COR-L47 (cell line): ENCODE data around the gene EN1.

ENCODE experiments used
- DNase-seq: peaks from one replicate; lab custom pipeline; 2025; lab: John Stamatoyannopoulos, UW

EN1 gene

DNA sequence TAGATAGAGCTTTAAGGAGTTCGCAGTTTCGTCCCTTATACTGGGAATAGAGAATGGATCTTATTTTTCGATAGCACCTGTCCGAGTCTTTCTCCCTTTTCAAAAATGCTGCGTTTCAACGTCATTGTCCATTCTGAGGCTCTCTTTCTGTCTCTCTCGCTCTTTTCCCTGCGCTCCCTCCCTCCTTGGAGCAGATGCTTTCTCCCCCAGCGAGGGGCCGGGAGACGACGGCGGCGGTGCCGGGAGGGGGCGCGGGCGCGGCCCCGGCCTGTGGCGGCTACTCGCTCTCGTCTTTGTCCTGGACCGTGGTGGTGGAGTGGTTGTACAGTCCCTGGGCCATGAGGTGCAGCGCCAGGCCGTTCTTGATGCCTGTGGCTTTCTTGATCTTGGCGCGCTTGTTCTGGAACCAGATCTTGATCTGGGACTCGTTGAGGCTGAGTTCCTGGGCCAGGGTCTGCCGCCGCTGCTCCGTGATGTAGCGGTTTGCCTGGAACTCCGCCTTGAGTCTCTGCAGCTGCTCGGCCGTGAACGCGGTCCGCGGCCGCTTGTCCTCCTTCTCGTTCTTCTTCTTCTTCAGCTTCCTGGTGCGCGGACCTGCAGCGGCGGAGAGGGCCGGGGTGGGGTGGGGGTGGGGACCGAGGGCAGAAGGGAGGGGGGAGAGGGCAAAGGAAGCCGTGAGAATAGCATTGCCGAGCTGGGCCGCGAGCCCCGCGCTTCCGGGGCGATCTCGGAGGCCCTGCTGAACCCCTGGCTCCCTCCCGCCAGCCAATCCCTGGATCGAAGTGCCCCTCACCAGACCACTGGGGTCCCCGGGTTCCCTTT, 4.6 kb downstream of the EN1 start:
- no peak for DNase-seq

DNA sequence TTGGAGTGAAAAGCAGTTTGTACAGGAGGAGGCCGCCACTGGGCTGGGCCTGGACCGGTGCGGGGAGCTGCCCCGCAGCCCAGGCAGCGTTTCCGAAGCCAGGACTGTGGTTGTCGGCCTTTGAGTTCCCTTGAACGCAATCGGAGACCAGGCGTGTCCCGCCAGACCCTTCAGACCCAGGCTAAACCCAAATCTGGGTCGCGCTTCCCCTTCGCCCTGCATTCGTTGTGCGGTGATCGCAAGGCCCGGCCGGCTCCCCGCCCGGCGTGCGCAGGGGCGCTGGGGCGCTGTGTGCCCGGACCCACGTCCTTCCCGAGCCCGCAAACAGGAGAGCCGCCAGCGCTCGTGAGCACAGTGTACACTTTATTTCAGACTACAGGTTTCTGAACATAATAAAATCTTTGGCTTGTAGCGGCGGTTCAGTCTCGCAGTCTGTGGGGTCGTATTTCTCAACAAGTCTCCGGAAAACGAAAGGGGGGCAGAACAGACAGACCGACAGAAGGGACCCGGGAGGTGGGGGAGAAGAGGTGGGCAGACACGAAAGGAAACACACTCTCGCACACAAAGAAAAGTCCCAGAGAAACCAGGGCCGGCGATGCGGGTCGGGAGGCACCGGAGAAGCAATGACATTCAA, 5.5 kb downstream of the EN1 start:
- no peak for DNase-seq

DNA sequence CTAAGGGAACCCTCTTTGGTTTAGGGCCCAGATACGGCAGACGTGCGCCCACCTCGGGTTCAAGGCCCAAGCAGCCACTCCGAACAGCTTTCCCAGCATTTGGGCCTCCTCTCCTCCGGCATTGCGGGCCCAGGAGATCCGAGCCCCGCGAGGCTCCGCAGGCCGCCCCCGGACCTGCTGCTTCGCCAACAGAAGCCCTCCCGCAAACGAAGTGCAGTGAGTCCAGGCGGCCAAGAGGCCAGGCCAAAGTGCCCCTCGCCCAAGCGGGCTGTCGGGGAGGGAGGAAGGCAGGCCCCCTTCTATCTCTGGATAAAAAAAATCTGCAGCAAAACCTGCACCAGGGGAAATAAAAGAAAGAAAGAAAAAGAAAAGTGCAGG, 6.0 kb downstream of the EN1 start:
- no peak for DNase-seq

DNA sequence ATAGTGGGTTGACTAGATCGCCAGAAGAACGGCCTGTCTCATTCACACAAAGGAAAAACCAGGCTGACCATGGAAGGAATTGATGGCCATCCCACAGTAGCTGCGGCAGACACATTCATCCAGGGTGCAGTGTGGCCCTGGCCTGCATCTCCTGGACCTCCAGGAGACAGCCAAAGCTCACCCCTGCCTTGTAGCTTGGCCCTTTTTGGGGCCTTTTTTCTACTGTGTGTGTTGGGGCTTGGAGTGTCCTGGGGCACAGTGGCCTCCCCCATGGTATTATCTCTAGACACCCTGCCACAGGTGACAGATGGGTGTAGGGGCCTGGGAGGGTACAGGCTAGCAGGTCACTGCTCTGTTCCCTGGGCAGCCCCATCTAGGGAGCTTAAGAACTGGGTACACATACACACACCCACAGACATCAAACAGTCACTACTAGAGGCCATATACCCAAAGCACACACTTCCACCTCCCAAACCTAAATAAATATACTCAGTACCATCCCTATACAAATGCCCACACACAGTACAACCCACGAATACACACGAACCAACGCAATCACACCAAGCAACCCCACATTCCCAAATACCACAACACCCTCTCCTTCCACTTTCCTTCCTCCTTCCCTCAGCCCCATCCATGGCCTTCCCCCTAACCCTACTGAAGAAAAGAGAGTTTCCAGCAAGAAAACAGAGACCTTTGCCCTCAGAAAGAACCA, 8.6 kb downstream of the EN1 start:
- no peak for DNase-seq

DNA sequence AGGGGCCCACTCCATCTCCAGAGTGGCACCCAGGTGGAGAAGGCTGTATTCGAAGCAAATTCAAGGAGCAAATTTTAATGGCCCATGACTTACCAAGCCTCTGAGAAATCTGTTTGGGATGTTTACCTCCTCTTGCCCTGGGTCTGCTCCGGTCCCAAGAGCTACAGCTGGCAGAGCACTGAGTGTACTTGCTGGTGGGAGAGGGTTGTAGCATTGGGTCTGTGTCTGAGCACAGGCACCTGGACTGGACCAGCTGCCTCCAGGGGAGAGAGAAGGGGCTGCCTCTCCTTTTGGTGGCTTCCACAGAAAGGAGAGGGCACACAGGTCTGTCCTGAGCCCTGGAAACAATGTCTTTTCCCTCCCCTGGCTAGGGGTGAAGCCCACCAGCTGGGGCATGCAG, 9.8 kb downstream of the EN1 start:
- DNase-seq = no peak

DNA sequence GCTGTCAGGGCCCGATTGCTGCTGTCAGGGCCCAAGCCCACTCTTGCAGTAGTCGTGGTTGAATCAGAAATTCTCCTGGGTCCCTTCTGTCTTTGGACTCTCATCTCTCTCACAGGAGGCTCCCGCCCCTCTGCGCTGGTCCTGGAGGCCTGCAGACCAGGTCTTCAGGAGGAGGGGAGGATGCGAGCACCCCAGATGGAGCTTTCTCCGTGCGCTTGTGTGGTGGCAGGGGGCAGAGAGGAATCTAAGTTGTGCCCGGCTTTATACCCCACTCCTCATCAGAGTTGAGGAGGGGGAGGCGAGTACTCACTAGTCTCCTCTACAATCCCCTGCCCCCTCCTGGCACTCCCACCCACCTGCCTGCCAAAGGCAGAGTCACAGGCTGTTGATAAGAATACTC, 10.4 kb downstream of the EN1 start:
- no peak for DNase-seq

DNA sequence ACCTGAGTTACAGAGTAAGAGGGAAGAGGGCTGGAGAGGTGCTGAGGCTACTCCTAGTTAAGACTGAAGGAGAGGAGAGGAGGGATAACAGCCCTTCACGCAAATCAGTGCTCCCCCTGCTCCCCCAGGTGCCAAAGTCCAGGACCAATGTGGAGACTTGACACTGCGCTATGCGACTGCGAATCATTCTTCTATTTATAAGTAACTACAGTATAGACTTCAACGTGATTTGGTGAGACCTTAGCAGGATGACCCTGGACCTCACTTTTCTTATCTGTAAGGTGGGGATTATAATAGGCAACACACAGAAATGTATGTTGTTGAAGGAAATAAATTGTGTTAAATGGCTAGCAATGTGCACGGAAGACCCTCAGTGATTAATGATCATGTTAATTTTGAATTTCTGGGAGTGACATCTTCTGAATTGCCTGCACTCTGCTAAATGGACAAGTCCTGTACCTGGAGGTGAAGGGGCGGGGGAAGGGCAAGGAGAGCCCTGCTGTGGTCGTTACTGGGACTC, 11.0 kb downstream of the EN1 start:
- no peak for DNase-seq

DNA sequence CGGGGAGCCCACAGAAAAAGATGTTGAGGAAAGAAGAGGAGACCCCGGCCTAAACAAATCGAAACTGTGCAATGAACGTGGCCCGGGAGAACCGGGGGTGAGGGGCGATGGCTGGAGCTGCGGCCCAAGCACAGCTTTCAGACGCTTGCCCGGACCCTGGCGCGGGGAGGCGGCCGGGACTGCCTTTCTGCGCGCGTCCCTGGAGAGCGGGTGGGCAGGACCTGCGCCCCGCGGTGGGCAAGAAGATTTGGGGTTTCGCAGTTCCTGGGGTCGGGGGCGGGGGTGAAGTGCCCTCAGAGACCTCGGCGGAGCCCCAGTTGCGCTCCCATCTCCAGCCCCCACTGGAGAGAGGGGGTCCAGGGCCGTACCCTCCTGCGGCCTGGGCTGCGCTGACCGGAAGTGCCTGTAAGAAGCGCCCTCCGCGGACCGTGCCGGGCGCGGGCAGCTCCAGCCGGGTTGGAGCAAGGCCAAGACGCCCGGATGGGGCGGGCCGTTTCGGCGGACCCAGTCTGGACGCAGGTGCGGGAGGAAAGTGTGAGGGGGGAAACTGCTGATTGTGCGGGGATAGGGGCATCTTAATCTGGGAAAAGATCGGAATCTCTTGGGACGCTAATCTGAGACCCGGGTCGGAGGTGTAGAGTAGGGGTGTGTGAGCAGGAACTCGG, 11.6 kb downstream of the EN1 start:
- no peak for DNase-seq

DNA sequence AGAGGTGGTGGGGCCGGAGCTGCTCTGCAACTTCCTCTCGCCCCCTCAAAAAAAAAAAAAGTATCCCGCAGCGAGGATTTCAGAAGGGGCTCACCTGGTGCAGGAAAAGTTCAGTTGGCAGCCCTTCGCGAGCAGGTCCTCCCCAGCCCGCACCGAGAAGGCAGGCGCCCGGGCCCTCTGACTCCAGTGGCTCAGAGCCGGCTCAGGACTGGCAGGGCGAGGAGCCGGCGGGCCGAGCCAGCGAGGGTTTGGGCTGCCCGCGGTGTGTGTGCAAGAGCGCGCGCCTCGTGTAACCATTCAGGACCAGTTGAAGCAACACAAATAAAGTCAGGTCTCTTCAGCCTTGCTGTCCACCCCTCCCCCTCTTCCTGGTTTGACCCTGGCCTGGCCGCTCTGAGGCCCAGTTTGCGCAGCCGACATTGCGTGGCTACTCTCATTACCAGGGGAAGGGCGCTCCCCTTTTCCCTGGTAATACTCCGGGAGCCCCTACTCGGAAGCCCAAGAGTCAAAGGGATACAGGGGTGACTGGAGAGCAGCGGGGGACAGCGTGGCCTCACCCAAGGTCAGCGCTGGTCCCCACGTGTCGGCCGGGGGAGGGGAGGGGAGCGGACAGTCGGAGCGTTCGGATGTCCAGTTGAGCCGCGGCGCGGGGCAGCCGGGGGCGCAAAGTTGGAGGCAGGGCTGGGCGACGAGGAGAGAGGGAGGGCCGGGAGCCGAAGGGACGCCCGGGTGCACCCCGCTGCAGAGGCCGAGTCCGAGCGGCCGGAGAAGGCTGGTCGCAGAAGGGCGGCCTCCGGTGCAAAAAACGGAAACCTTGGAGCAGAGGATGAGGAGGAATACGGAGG, 12.3 kb downstream of the EN1 start:
- DNase-seq = no peak

DNA sequence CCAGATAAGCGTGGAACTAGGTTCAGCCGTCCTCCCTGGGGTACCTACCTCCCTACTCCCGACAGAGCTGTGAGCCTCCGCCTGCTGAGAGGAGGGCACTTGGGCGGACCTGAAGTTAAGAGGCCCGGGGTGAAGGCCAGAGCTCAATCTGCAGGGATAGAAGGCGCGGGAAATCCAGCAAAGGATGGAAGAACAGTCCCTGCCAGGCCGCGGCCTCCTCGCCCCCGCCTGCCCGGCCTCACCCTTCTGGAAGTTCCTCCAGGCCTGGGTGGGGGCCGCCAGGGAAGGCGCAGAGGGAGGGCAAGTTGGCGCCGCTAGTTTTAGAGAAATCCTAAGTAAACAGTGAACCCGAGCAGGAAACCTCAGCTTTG, 13.0 kb downstream of the EN1 start:
- no peak for DNase-seq

DNA sequence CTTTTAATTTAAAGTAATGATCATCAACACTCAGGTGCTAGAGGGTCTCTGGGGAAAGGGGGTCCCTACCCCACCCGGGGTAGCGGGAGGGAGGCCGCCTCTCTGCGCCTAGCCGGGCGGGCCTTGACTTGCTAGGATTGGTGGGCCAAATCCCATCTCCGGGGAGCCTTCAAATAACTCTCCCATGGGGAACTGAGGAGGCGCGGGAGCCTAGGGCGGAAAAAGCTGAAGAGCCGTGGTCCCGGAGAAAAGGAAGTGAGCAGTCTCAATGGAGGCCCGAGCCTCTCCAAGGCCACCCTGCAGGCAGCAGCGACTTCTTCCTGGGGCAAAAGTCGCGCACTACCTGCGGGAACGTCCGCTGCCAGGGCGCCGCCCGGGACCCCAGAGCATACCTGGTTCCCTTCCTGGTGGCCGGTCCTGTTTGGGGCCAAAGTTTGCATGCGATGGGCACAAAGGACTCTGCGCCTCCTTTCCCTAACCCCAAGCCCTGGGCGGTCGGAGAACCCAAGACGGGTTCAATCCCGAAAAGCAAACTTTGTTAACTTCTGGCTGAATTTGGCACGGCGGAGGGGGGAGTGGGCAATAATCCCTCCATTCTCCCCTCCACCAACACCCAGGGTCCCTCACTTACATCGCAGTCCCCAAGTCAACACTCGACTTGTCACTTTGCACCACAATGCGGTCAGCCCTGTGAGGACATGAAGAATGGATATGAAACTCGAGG, 13.6 kb downstream of the EN1 start:
- no peak for DNase-seq

DNA sequence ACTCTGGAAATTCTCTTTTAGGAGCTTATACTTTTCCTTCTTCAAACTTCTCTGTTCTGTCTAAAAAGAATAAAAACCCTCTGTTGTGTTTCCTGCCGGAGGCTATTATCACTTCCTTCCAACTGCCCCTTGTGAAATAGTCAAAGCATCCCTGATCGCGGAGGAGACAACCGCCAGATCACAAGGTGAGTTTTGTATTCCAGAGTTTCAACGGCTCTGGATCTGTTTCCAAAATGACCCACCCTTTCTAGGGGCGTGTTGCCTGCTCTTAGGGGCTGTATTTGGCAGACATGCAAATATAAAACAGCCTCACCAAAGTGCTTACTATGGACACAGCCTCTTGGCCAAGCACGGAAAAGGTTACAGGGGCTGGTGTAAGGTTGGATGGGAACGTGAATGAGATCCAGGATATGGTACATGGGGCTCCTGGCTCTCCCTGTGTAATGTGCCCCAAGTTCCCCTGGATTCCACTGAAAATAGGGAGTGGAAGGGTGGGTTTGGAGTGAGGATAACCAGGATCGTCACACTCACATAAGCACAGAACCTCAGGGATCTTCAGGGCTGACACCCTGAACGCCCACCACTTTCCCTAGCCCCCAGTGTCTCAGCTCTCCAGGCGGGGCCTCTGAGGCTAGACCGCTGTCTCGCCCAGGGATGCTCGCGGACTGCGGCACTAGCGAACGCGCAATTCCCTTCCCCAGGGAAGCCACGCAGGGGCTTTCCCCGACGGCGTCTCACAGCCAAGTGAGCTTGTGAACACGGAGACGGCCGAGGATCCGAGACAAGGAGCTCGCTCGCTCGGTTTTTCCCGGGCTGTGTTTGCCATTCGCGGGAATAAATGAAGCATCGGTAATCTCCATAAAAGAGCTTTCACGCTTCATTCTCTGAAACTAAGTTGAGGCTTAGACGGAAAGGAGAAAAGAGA, 14.4 kb downstream of the EN1 start:
- no peak for DNase-seq

DNA sequence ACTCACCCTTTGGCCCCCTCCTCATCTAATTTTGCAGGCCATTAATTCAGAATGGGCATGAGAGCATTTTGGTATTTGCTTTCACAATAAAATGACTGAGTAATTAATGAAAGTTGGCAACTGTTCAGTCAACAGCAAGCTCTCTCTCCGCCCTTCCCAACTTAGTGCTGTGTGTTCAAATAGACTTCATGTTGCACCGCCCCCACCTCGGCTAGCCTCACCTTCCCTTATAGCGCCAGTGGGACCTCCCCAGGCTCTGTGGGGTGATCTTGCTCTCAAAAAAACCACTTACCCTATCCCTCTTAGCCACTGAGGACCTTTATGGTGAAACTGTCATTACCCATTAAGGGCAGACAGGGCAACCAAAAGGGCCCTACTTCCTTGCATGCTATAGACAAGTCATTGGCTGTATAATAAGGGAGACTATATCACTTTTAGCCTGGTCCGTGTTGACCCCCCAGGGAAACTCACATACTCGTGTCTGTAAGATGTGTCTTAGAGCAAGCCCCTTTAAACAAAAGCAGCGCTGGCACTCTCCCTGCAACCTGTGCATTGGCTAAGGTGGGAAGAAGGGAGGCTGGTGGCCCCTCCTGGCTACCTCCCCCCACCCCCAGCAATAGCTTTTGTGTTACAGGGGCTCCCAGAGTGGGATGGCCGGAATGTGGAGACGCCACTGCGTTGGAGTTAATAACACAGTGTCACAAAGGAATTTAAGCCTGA, 15.2 kb downstream of the EN1 start:
- no peak for DNase-seq

DNA sequence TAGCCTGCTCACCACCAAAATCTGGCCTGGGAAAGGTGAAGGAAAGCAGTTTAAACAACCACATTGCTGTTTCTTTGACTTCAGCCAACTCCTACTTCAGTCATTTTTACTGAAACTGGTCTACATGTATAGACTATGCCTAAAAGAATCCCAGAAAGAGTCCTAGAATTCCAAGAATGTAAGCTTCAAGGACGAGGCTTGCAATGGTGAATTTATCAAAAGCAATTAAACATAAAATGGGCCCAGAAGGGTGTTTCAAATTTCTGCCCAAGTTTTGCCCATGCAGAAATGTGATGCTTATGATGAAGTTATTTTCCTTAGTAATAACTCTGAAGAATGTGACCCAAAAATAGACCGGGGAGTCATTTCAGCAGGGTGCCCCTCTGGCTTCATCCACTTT, 16.6 kb downstream of the EN1 start:
- DNase-seq = no peak

DNA sequence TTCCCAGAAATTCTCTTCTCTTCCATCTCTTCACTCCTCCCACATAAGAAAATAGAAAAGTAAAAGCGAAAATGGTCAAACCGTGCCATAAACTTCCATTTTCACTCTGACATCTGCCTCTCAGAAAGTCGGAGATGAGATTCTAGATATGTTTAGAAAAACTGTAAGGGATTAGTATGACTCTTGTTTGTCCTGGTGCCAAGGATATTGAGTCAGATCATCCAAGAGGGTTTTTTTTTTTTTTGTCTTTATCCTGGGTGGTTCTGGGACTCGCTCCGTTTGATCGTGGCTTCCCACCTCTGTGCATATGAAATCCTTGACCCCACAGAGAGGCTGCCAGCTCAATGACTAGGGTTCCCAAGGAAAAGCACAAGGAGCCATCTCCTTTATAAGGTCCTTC, 17.3 kb downstream of the EN1 start:
- DNase-seq = no peak

DNA sequence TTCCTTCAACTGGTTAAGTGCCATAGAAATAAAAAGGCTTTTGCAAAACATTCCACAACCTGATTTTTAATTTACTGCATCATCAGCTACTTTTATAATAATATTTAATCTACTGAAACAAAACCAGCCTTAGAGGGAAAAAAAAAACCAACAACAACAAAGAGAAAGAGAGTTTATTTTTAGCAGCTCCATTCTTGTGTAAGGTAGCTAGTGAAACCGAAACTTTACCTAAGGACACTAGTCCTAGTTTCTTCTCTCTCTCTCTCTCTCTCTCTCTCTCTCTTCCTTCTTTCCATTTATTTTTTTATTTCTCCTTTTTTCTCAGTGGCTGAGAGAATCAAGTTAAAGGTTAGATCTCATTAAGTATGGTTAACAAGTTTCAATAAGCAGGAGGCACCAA, 21.4 kb downstream of the EN1 start:
- DNase-seq = no peak

DNA sequence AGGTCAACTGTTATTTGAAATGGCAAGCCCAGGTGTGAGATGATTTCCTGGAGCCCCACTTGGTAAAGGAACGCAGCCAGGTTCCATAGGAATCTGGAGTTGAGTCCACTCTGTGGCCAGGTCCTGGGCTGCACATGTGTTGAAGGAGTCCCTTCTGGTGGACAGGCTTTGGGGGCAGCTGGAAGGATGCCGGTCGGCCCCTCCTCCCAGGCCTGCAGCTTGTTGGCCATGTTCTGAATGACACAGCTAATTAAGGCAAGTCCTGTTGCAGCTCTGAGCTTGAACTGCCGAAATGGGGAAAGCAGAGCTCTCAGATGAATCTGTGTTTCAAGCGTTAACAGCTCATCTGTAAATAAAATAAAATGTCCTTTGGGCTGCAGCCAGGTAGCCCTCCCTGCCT, 23.8 kb downstream of the EN1 start:
- no peak for DNase-seq

DNA sequence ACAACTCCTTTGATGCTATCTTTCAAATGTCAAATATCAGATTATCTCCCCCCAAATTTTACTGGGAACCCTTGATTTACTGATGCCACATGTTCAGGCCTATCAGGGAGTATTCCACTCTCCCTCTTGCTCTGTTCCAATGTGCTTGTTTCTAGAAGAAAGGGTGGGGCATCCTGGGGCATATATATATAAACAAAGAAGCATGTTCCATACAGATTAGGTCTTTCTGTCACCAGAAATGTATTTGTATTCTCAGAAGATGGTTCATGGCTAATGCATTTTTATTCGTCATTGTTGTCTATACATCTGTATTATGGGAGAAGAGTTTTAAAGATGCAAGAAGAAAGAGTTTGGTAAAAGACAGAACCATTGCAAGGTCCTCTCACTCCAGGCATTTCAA, 24.9 kb downstream of the EN1 start:
- DNase-seq = no peak

DNA sequence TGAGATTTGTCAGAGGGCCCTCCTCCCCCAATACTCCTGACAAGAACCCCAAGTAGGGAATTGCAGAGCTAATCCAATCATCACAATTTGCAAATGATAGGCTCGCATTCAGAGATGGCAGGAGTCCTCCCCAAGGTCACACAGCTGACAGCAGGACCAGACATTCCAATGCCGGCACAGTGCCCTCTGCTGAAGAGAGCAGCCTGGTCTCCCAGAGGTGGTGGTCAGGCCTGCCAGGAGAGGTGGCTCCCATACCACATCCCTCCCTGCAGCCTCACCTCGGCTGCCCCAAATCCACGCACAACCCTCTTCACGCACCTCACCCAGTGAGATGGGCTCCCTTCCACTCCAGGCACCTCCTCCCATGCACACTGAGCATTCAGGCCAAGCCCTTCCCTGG, 25.4 kb downstream of the EN1 start:
- no peak for DNase-seq
